ENCODE data around the gene PTTG1IP2.

The PTTG1IP2 gene

GRCh38 chr7:90484706-90485105, 15.3 kb downstream of the PTTG1IP2 start:
- no peak for DNase-seq

- DNase-seq, result no peak
Measured at GRCh38 chr7:90485734-90486316, 16.4 kb downstream of the PTTG1IP2 start.

GRCh38 chr7:90487808-90488207, 18.4 kb downstream of the PTTG1IP2 start:
- no peak for DNase-seq

- no peak for DNase-seq
Measured at GRCh38 chr7:90488220-90488619, 18.8 kb downstream of the PTTG1IP2 start.

- DNase-seq, result no peak
Measured at GRCh38 chr7:90492250-90492649, 22.8 kb downstream of the PTTG1IP2 start.

GRCh38 chr7:90495241-90495640, 25.8 kb downstream of the PTTG1IP2 start:
- DNase-seq, result no peak

GRCh38 chr7:90502539-90502938, 33.1 kb downstream of the PTTG1IP2 start:
- DNase-seq, result no peak

GRCh38 chr7:90503367-90503766, 33.9 kb downstream of the PTTG1IP2 start:
- no peak for DNase-seq

- DNase-seq, result no peak
Measured at GRCh38 chr7:90507692-90508091, 38.3 kb downstream of the PTTG1IP2 start.

GRCh38 chr7:90511776-90512175, 42.3 kb downstream of the PTTG1IP2 start:
- no peak for DNase-seq

- DNase-seq, result no peak
Measured at GRCh38 chr7:90512821-90513254, 43.4 kb downstream of the PTTG1IP2 start.

- no peak for DNase-seq
Measured at GRCh38 chr7:90516257-90516656, 46.8 kb downstream of the PTTG1IP2 start.

GRCh38 chr7:90518630-90519029, 49.2 kb downstream of the PTTG1IP2 start:
- DNase-seq, result no peak

GRCh38 chr7:90520484-90520883, 51.0 kb downstream of the PTTG1IP2 start:
- DNase-seq, result no peak

GRCh38 chr7:90530263-90530662, 60.8 kb downstream of the PTTG1IP2 start:
- no peak for DNase-seq

GRCh38 chr7:90532231-90532929, 62.9 kb downstream of the PTTG1IP2 start:
- no peak for DNase-seq

- no peak for DNase-seq
Measured at GRCh38 chr7:90536449-90536848, 67.0 kb downstream of the PTTG1IP2 start.

- no peak for DNase-seq
Measured at GRCh38 chr7:90538405-90538804, 69.0 kb downstream of the PTTG1IP2 start.

- DNase-seq, result no peak
Measured at GRCh38 chr7:90540406-90540805, 71.0 kb downstream of the PTTG1IP2 start.

GRCh38 chr7:90551036-90551435, 81.6 kb downstream of the PTTG1IP2 start:
- no peak for DNase-seq

- DNase-seq, result no peak
Measured at GRCh38 chr7:90552521-90552920, 83.1 kb downstream of the PTTG1IP2 start.

- no peak for DNase-seq
Measured at GRCh38 chr7:90560730-90561129, 91.3 kb downstream of the PTTG1IP2 start.

All from stimulated activated CD4-positive, alpha-beta T cell treated with anti-CD3 and anti-CD28 coated beads, Interleukin-12 subunit alpha, Interleukin-12 subunit beta, amount 100 ng/mL, for 4 hours (primary cell).